H1 (cell line): ENCODE measurements around the gene SLC2A4. TPM values are rescaled to one million over a fixed set of nuclear protein-coding genes. Genes with fewer than 3 reads are reported as not detected.
A peak's percentile ranks its signal among the peaks of the same experiment; 100 is the strongest.

ENCODE experiments used
- ASH2L ChIP-seq: fragments of 200-600, 300-600 bp; sonication (generic); IDR thresholded peaks from one replicate; pipeline ENCODE4 v1.7.1; 2017; ENCODE audit warnings: low read length
- BRCA1 ChIP-seq: IDR thresholded peaks from 2 replicates; pipeline ENCODE4 v1.6.1; 2012; ENCODE audit warnings: low read depth, low read length, improper control_type of control experiment
- CEBPB ChIP-seq: IDR thresholded peaks from 2 replicates; pipeline ENCODE4 v1.6.1; 2012; ENCODE audit warnings: low read depth, low read length
- CREB1 ChIP-seq: IDR thresholded peaks from 2 replicates; pipeline ENCODE4 v1.6.1; 2012; ENCODE audit warnings: inconsistent platforms
- CTCF ChIP-seq, 3 experiments: IDR thresholded peaks; 1 replicate in 2 of 3; 2 replicates in 1 of 3; pipeline versions ENCODE4 v1.5.1 to v1.6.1; 2011; ENCODE audit warnings: low read length in 3 of 3, mild to moderate bottlenecking in 3 of 3, inconsistent platforms in 2 of 3, low read depth in 1 of 3, moderate library complexity in 1 of 3; ENCODE audit not compliant: insufficient read depth in 1 of 3; ENCODE audit errors: control extremely low read depth in 1 of 3
- EGR1 ChIP-seq: IDR thresholded peaks from 2 replicates; pipeline ENCODE4 v1.6.1; 2011; ENCODE audit warnings: low read depth, low read length, borderline replicate concordance
- EP300 ChIP-seq, 2 experiments: IDR thresholded peaks; 1 replicate in 1 of 2; 2 replicates in 1 of 2; pipeline ENCODE4 v1.6.1; 2011 to 2012; ENCODE audit warnings: low read depth in 2 of 2, low read length in 2 of 2, mild to moderate bottlenecking in 2 of 2, borderline replicate concordance in 1 of 2, inconsistent platforms in 1 of 2, moderate library complexity in 1 of 2
- FOSL1 ChIP-seq: IDR thresholded peaks from 2 replicates; pipeline ENCODE4 v1.6.1; 2011; ENCODE audit warnings: mild to moderate bottlenecking, low read depth, low read length, moderate library complexity; ENCODE audit not compliant: insufficient read depth
- JUN ChIP-seq: IDR thresholded peaks from 2 replicates; pipeline ENCODE4 v1.6.1; 2011; ENCODE audit warnings: low read depth, mild to moderate bottlenecking, improper control_type of control experiment, low read length
- MAFK ChIP-seq: IDR thresholded peaks from 2 replicates; pipeline ENCODE4 v1.6.1; 2012; ENCODE audit warnings: low read depth, mild to moderate bottlenecking, improper control_type of control experiment, low read length
- NRF1 ChIP-seq: IDR thresholded peaks from 2 replicates; pipeline ENCODE4 v1.6.1; 2011; ENCODE audit warnings: mild to moderate bottlenecking, low read depth, low read length, improper control_type of control experiment
- PHF8 ChIP-seq: fragments of 200-600 bp; sonication (generic); conservative IDR thresholded peaks from 2 replicates; pipeline ENCODE4 v1.7.1; 2012; ENCODE audit warnings: low read depth, mild to moderate bottlenecking, inconsistent platforms, low read length, moderate library complexity
- POLR2A ChIP-seq, 2 experiments: IDR thresholded peaks; 1 replicate in 1 of 2; 2 replicates in 1 of 2; pipeline ENCODE4 v1.6.1; 2011; ENCODE audit warnings: low read depth in 2 of 2, low read length in 2 of 2, mild to moderate bottlenecking in 2 of 2; ENCODE audit errors: control extremely low read depth in 1 of 2
- POLR2AphosphoS5 ChIP-seq: IDR thresholded peaks from 2 replicates; pipeline ENCODE4 v1.6.1; 2011; ENCODE audit warnings: low read depth, low read length
- RXRA ChIP-seq: IDR thresholded peaks from 2 replicates; pipeline ENCODE4 v1.6.1; 2011; ENCODE audit warnings: low read depth, mild to moderate bottlenecking, low read length, moderate library complexity; ENCODE audit not compliant: insufficient read depth
- SIN3A ChIP-seq, 2 experiments: IDR thresholded peaks in 1 of 2; conservative IDR thresholded peaks in 1 of 2; 2 replicates each; pipeline ENCODE4 v1.6.1; 2011 to 2012; ENCODE audit warnings: low read length in 2 of 2, improper control_type of control experiment in 1 of 2, low read depth in 1 of 2, mild to moderate bottlenecking in 1 of 2
- SP4 ChIP-seq: IDR thresholded peaks from 2 replicates; pipeline ENCODE4 v1.6.1; 2012; ENCODE audit warnings: low read length, inconsistent platforms
- SRF ChIP-seq: IDR thresholded peaks from 2 replicates; pipeline ENCODE4 v1.6.1; 2011; ENCODE audit warnings: mild to moderate bottlenecking, low read depth, low read length, moderate library complexity
- SUZ12 ChIP-seq: fragments of 200-600 bp; sonication (generic); IDR thresholded peaks from 2 replicates; pipeline ENCODE4 v1.6.1; 2012; ENCODE audit warnings: mild to moderate bottlenecking, inconsistent platforms, low read length, moderate library complexity, mixed read lengths
- TAF1 ChIP-seq: IDR thresholded peaks from 2 replicates; pipeline ENCODE4 v1.6.1; 2011; ENCODE audit warnings: mild to moderate bottlenecking, low read depth, low read length
- TBP ChIP-seq: IDR thresholded peaks from 2 replicates; pipeline ENCODE4 v1.6.1; 2011; ENCODE audit warnings: low read depth, low read length, improper control_type of control experiment
- ZNF274 ChIP-seq: IDR thresholded peaks from 2 replicates; pipeline ENCODE4 v1.7.0; 2012; ENCODE audit warnings: low read length, borderline replicate concordance; ENCODE audit errors: extremely low read depth
- polyA plus RNA-seq, 7 experiments: library from polyadenylated mRNA; depleted of rRNA in 3 of 7; stranded (reverse) in 5 of 7; unstranded in 2 of 7; fragments of >200 nt in 5 of 7; fragments of 200-250 nt in 2 of 7; gene quantifications; 1 replicate in 5 of 7; 2 replicates in 1 of 7; 4 replicates in 1 of 7; pipeline versions ENCODE4 v1.2.1 to v1.2.3, GENCODE V29; 2011 to 2013; ENCODE audit warnings: missing spikeins in 2 of 7, mixed read lengths in 2 of 7
- total RNA-seq: library from RNA; stranded (reverse); fragmentation: NEBNext Ultra II Directional; extraction: Animal tissue kit (Norgen Biotek cat#: 25700); gene quantifications from 2 replicates; pipeline ENCODE4 v1.2.1, GENCODE V29; 2021

SLC2A4 gene
- total and polyA plus RNA-seq, 2 of the 8 experiments (the other 6 are each of a cell fraction or from before 2014, with no cell fraction given) = 5.7 to 6.9 TPM

- peak in 2 of 3 experiments; percentile 20 to 28; a peak in 2 of 4 replicates for TF ChIP-seq CTCF (IDR thresholded peaks at IDR 0.05; ENCODE audit: control extremely low read depth in 1 of 3, insufficient read depth in 1 of 3, low read depth in 1 of 3, low read length in 3 of 3)
- TF ChIP-seq MAFK = no peak
- peak; percentile 67 to 89; a peak in 1 of 4 replicates for TF ChIP-seq SIN3A (conservative IDR thresholded peaks at IDR 0.05 in 1 of 2, IDR thresholded peaks at IDR 0.05 in 1 of 2; ENCODE audit: low read depth in 1 of 2, low read length in 2 of 2)
- no peak for TF ChIP-seq ZNF274
- TF ChIP-seq EGR1 = peak; percentile 99
- TF ChIP-seq POLR2AphosphoS5 = peak; percentile 92; the same call in 1 of the 2 replicates
- no peak for TF ChIP-seq SUZ12
- TF ChIP-seq RXRA = no peak
- no peak for TF ChIP-seq EP300 (IDR thresholded peaks at IDR 0.05; ENCODE audit: borderline replicate concordance in 1 of 2, low read depth in 2 of 2, low read length in 2 of 2)
- TF ChIP-seq POLR2A (IDR thresholded peaks at IDR 0.05; ENCODE audit: control extremely low read depth in 1 of 2, low read depth in 2 of 2, low read length in 2 of 2) = peak in 1 of 2 experiments; percentile 91; a peak in 2 of 3 replicates
- TF ChIP-seq TAF1 = peak; percentile 80
- peak; percentile 97 for TF ChIP-seq CREB1
- peak; percentile 70 for TF ChIP-seq PHF8
- peak; percentile 84; the same call in 1 of the 2 replicates for TF ChIP-seq SP4
- TF ChIP-seq TBP = peak; percentile 77; the same call in 1 of the 2 replicates
- no peak for TF ChIP-seq FOSL1
- TF ChIP-seq BRCA1 = no peak
- TF ChIP-seq ASH2L = peak; percentile 95
- peak; percentile 74; the same call in 1 of the 2 replicates for TF ChIP-seq JUN
- no peak for TF ChIP-seq NRF1
- no peak for TF ChIP-seq CEBPB
- TF ChIP-seq SRF = 0 out of 2 replicates have a peak, but pooled peaks have one; percentile 3
These were observed 29.1 kb upstream of the SLC2A4 start, which contains the start of gene ELP5 (continued) for GRCh38 chr17:7252176-7253043.
